ENCODE measurements around the gene HSPA8.

DNA sequence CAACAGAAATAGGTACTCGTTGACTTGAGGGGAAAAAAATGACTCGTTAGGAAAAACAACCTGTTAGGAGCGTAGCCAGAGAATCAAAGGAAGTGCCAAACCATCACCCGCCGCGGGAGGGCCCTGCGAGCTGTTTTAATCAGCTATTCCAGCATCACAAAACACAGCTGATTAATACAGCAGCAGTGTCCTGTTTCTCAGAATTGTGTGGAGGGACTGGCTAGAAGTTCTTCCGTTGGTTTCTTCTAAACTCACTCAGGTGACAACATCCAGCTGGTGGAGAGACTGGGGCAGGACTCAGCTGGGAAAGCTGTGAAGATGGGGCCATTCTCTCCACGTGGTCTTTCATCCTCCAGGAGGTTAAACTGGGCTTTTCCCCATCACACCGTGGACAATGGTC, 28.0 kb downstream of the HSPA8 start:
- TF ChIP-seq CTCF (conservative IDR thresholded peaks at IDR 0.05; ENCODE audit: low read length) (peak; percentile 39; the same call in 1 of the 2 replicates), EZH2phosphoT487 (IDR thresholded peaks at IDR 0.05; ENCODE audit: borderline replicate concordance) (no peak)

Data from Loucy (cell line).